Suprapubic skin (tissue), 4 donors: Measurements from ENCODE around the gene LYL1. TPM values are rescaled to one million over a fixed set of nuclear protein-coding genes. Genes with fewer than 3 reads are reported as not detected.

Source experiments
- DNase-seq, 2 donors: peaks; one replicate each; pipeline ENCODE4 v3.0.0-alpha.2; 2019; ENCODE audit warnings: low spot score in 2 of 2
- H3K27ac ChIP-seq: fragments of 200-600 bp; sonication (generic); one replicate; pipeline ENCODE4 v1.5.1; 2019
- H3K27me3 ChIP-seq: fragments of 200-600 bp; sonication (generic); one replicate; pipeline ENCODE4 v1.5.1; 2019
- H3K36me3 ChIP-seq: fragments of 200-600 bp; sonication (generic); one replicate; pipeline ENCODE4 v1.5.1; 2019
- H3K4me1 ChIP-seq: fragments of 200-600 bp; sonication (generic); one replicate; pipeline ENCODE4 v1.5.1; 2019
- H3K4me3 ChIP-seq: fragments of 200-600 bp; sonication (generic); one replicate; pipeline ENCODE4 v1.5.1; 2019; ENCODE audit warnings: mild to moderate bottlenecking
- H3K9me3 ChIP-seq: fragments of 200-600 bp; sonication (generic); one replicate; pipeline ENCODE4 v1.5.1; 2019
- EP300 ChIP-seq: sonication (generic); formaldehyde crosslinking; IDR thresholded peaks from one replicate; pipeline ENCODE4 v1.6.1; 2017; ENCODE audit warnings: antibody characterized with exemption
- POLR2A ChIP-seq, 2 donors: fragments of 450-650 bp; IDR thresholded peaks; one replicate each; pipeline ENCODE4 v1.6.1; 2017; ENCODE audit warnings: antibody characterized with exemption in 2 of 2, mild to moderate bottlenecking in 2 of 2, moderate library complexity in 2 of 2
- POLR2AphosphoS5 ChIP-seq, 3 donors: sonication (generic); formaldehyde crosslinking; IDR thresholded peaks; one replicate each; pipeline ENCODE4 v1.6.1; 2017; ENCODE audit warnings: antibody characterized with exemption in 3 of 3
- whole genome bisulfite sequencing: methylation state at CpG from one replicate; pipeline ENCODE4 v1.1.5; 2018; 5-methylcytosine and 5-hydroxymethylcytosine counted together
- total RNA-seq, 4 donors: library from RNA; depleted of rRNA; stranded (reverse); fragments of >200 nt; gene quantifications; one replicate each; pipeline ENCODE4 v1.1.0, GENCODE V29; 2016
- TF ChIP-seq, protein P1 (sequence below), 2 donors: fragments of 200-600 bp in 1 of 2; fragments of 450-650 bp in 1 of 2; sonication (generic) in 1 of 2; IDR thresholded peaks; one replicate each; pipeline ENCODE4 v1.5.1; 2016 to 2019; ENCODE audit warnings: antibody characterized with exemption in 2 of 2, mild to moderate bottlenecking in 1 of 2, moderate library complexity in 1 of 2

Gene LYL1
- total RNA-seq, 4 donors from 2014 or later, result 1.5 to 2.7 (median 2.2) TPM

DNA sequence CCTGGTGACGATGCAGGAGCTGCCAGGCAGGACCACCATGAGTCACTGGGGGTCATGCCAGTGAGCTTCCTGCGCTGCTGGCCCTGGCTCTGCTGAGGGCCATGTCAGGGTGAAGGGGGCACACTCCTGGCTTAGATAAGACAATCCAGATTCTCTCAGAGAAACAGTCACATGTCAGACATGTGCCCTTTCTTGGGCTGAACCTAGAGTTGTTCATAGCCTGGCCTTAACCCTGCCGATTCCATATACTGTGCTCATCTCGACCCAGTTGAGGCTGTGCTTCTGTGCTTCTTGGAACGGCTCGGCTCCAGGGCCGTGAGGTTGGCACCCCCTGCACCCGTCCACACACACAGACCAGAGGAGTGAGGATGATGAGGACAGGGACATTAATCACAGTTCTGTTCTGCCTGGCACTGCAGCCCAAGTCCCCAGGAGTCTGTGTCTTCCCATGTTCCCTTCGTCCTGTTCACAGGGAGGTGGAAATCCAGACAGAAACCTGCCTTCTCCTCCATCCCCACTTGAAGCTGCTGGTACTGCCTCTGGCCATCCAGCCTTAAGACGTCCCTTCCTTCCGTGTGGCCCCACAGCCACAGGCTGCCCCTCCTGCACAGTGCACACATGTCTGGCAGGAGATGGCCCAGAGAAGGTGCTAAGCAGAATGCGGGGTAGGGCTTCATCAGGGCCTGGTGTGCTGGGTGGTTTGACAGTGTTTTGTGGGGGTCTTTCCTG lies 50.0 kb downstream of the LYL1 start:
- no peak for TF ChIP-seq POLR2AphosphoS5 (IDR thresholded peaks at IDR 0.05)
- TF ChIP-seq EP300, result no peak
- no peak for TF ChIP-seq POLR2A (IDR thresholded peaks at IDR 0.05)
- TF ChIP-seq, protein P1, sequence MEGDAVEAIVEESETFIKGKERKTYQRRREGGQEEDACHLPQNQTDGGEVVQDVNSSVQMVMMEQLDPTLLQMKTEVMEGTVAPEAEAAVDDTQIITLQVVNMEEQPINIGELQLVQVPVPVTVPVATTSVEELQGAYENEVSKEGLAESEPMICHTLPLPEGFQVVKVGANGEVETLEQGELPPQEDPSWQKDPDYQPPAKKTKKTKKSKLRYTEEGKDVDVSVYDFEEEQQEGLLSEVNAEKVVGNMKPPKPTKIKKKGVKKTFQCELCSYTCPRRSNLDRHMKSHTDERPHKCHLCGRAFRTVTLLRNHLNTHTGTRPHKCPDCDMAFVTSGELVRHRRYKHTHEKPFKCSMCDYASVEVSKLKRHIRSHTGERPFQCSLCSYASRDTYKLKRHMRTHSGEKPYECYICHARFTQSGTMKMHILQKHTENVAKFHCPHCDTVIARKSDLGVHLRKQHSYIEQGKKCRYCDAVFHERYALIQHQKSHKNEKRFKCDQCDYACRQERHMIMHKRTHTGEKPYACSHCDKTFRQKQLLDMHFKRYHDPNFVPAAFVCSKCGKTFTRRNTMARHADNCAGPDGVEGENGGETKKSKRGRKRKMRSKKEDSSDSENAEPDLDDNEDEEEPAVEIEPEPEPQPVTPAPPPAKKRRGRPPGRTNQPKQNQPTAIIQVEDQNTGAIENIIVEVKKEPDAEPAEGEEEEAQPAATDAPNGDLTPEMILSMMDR (IDR thresholded peaks at IDR 0.05), result no peak
- Histone ChIP-seq H3K4me3 (no peak overlapping the region), H3K27me3 (no peaks in the 10 kb centered on the region), H3K36me3 (no peaks in the 10 kb centered on the region), H3K4me1 (peaks cover 97% of the 10 kb centered on the region), H3K27ac (peak overlapping the region; percentile 92), H3K9me3 (no peaks in the 10 kb centered on the region)
- WGBS, result 36% methylated on average over 9 of the region's 12 CpGs
- DNase-seq, result no peak

DNA sequence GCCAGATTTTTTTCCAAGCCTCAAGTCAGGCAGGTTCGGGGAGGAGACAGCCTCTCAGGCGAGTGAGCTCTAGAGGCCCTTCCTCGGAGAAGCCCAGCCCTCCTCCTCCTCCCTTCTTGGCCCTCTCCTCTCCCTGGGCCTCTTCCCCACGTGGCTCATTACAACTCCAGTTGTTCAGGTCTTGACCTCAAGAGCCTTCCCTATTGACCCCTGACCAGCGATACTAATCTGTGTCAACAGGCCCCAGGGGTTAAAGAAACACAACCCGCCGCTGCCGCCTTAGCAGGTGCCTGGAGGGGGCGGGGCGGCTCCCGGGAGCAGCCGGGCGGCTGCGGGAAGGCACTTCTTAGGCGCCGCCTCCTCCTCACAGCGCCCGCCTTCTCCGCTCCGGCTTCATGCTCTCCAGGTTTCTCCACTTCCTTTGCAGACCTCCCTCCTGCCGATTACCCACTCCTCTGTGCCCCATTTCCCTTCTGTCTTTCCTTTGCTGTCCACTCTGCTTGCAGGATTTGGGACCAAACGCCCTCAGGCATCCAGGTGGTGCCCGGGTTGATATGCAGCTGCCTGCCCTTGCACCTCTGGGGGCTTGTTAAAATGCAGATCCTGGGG lies 51.0 kb downstream of the LYL1 start:
- Histone ChIP-seq H3K4me1 (peaks cover 97% of the 10 kb centered on the region), H3K9me3 (no peaks in the 10 kb centered on the region), H3K36me3 (no peaks in the 10 kb centered on the region), H3K27ac (peak overlapping the region; percentile 92), H3K27me3 (no peaks in the 10 kb centered on the region), H3K4me3 (peak overlapping the region; percentile 11)
- WGBS, result 5% methylated on average over 23 of the region's 23 CpGs
- no peak for DNase-seq
- no peak for TF ChIP-seq POLR2A (IDR thresholded peaks at IDR 0.05)

DNA sequence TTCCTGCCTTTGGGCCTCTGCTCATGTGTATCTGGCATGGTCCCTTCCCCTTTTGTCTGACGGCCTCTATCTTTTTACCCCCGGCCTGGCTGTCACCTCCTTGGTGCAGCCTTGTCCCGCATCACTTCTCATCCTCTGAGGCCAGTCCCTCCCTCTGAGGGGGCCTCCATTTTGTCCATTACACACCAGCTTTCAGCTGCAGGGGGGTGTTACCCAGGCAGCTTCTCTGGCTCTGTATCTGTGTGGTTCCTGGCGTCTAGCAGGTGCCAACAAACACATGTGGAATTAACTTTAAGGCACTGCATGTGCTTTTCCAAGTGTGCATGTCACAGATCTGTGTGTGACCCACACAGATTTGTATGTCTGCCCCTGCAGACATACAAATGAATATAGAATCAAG lies 52.4 kb downstream of the LYL1 start:
- no peak overlapping the region for H3K4me3 ChIP-seq
- H3K36me3 ChIP-seq, result no peaks in the 10 kb centered on the region
- 41% methylated on average over 4 of the region's 4 CpGs for WGBS
- H3K4me1 ChIP-seq, result peaks cover 96% of the 10 kb centered on the region
- TF ChIP-seq, protein P1 (IDR thresholded peaks at IDR 0.05), result no peak
- TF ChIP-seq POLR2AphosphoS5 (IDR thresholded peaks at IDR 0.05) (no peak), EP300 (no peak), POLR2A (IDR thresholded peaks at IDR 0.05) (no peak)
- H3K9me3 ChIP-seq, result no peaks in the 10 kb centered on the region
- DNase-seq, result no peak
- no peaks in the 10 kb centered on the region for H3K27me3 ChIP-seq
- peak overlapping the region; percentile 92 for H3K27ac ChIP-seq

Other genes with a start within 250 kb of the LYL1 start
- 10 to 100 TPM; 20.6 to 38.3 (median 31.1) TPM for gene DNASE2, start 221.4 kb downstream of the LYL1 start, total RNA-seq
- not detected for gene KLF1, start 215.7 kb downstream of the LYL1 start, total RNA-seq
- gene GCDH, start 211.7 kb downstream of the LYL1 start, total RNA-seq, result 10 to 100 TPM; 28.5 to 33.0 (median 31.9) TPM
- gene SYCE2, start 183.6 kb downstream of the LYL1 start, total RNA-seq, result under 1 TPM in 1 of 4 donors, not detected in 3; 0.89 TPM
- gene FARSA, start 169.1 kb downstream of the LYL1 start, total RNA-seq, result 10 to 100 TPM; 49.0 to 60.6 (median 50.9) TPM
- gene CALR, start 164.2 kb downstream of the LYL1 start, total RNA-seq, result 100 to 1,000 TPM; 131 to 285 (median 237) TPM
- 100 to 1,000 TPM in 3 of 4 donors, 10 to 100 TPM in 1; 95.4 to 120 (median 109) TPM for gene RAD23A, start 157.0 kb downstream of the LYL1 start, total RNA-seq
- 10 to 100 TPM; 20.4 to 31.0 (median 24.8) TPM for gene GADD45GIP1, start 145.6 kb downstream of the LYL1 start, total RNA-seq
- gene DAND5, start 133.3 kb downstream of the LYL1 start, total RNA-seq, result not detected
- 100 to 1,000 TPM; 126 to 223 (median 176) TPM for gene NFIX, start 107.4 kb downstream of the LYL1 start, total RNA-seq
- gene TRMT1, start 13.9 kb upstream of the LYL1 start, total RNA-seq, result 10 to 100 TPM; 35.1 to 46.2 (median 40.6) TPM
- gene NACC1, start 15.4 kb upstream of the LYL1 start, total RNA-seq, result 10 to 100 TPM; 13.4 to 47.6 (median 35.3) TPM
- 100 to 1,000 TPM in 1 of 4 donors, 10 to 100 TPM in 3; 71.9 to 110 (median 82.2) TPM for gene STX10, start 47.5 kb upstream of the LYL1 start, total RNA-seq
- 100 to 1,000 TPM; 154 to 377 (median 214) TPM for gene IER2, start 47.6 kb upstream of the LYL1 start, total RNA-seq